DND-41 (cell line): ENCODE results near the gene FDPS.

Experiments
- ATAC-seq: fragments of 200-7000 bp; cut with Tn5 transposase; 3 replicates; pipeline ENCODE4 v1.9.1; 2021; ENCODE audit warnings: low read depth; ENCODE audit not compliant: insufficient read depth
- DNase-seq: peaks from one replicate; pipeline ENCODE4 v3.0.0-alpha.2; 2020
- H2AFZ ChIP-seq: 2 replicates; pipeline ENCODE4 v1.6.0; 2012; ENCODE audit warnings: low read depth, low read length
- H3K27ac ChIP-seq: 2 replicates; pipeline ENCODE4 v1.5.1; 2012; ENCODE audit warnings: low read length, inconsistent platforms
- H3K27me3 ChIP-seq: fragments of 200-600 bp; sonication (generic); 2 replicates; pipeline ENCODE4 v1.6.0; 2012; ENCODE audit warnings: low read length, mild to moderate bottlenecking, inconsistent platforms; ENCODE audit not compliant: insufficient read depth, poor library complexity
- H3K36me3 ChIP-seq: 2 replicates; pipeline ENCODE4 v1.5.1; 2012; ENCODE audit warnings: low read length, inconsistent platforms; ENCODE audit not compliant: insufficient read depth
- H3K4me1 ChIP-seq: 2 replicates; pipeline ENCODE4 v1.5.1; 2012; ENCODE audit warnings: mild to moderate bottlenecking, low read length; ENCODE audit not compliant: insufficient read depth
- H3K4me2 ChIP-seq: 2 replicates; pipeline ENCODE4 v1.6.0; 2012; ENCODE audit warnings: mild to moderate bottlenecking, moderate library complexity, low read length, inconsistent platforms; ENCODE audit not compliant: insufficient read depth
- H3K4me3 ChIP-seq, 2 experiments: fragments of 200-600 bp in 1 of 2; shearing (Covaris generic) in 1 of 2; 2 replicates each; pipeline ENCODE4 v1.5.1; 2012 to 2016; ENCODE audit warnings: inconsistent platforms in 2 of 2, low read length in 2 of 2, mild to moderate bottlenecking in 2 of 2, low read depth in 1 of 2, moderate library complexity in 1 of 2
- H3K79me2 ChIP-seq: 2 replicates; pipeline ENCODE4 v1.6.0; 2012; ENCODE audit warnings: low read length, inconsistent platforms; ENCODE audit not compliant: insufficient read depth
- H3K9ac ChIP-seq: 2 replicates; pipeline ENCODE4 v1.6.0; 2012; ENCODE audit warnings: low read depth, mild to moderate bottlenecking, inconsistent platforms, low read length, moderate library complexity
- H3K9me3 ChIP-seq: 2 replicates; pipeline ENCODE4 v1.5.1; 2012; ENCODE audit warnings: low read length, moderate library complexity, mild to moderate bottlenecking, inconsistent platforms; ENCODE audit not compliant: insufficient read depth, severe bottlenecking
- H4K20me1 ChIP-seq: 2 replicates; pipeline ENCODE4 v1.6.0; 2012; ENCODE audit warnings: low read length; ENCODE audit not compliant: insufficient read depth
- CTCF ChIP-seq: IDR thresholded peaks from 2 replicates; pipeline ENCODE4 v1.5.1; 2012; ENCODE audit warnings: borderline replicate concordance, low read length, moderate library complexity, mild to moderate bottlenecking; ENCODE audit not compliant: poor library complexity, severe bottlenecking; ENCODE audit errors: extremely low read depth
- EZH2 ChIP-seq: IDR thresholded peaks from 3 replicates; pipeline ENCODE4 v1.6.1; 2012; ENCODE audit warnings: borderline replicate concordance, low read depth, mild to moderate bottlenecking, moderate library complexity, low read length, inconsistent platforms; ENCODE audit not compliant: severe bottlenecking

FDPS gene

GRCh38 chr1:155342842-155343241 is 34.2 kb downstream of the FDPS start:
- no peaks in the 10 kb centered on the region for H3K27me3 ChIP-seq
- no peaks in the 10 kb centered on the region for H4K20me1 ChIP-seq
- no peak overlapping the region for H3K9ac ChIP-seq
- H3K79me2 ChIP-seq = no peaks in the 10 kb centered on the region
- ATAC-seq (no peak), DNase-seq (no peak)
- H3K4me2 ChIP-seq = no peak overlapping the region
- H3K27ac ChIP-seq = no peak overlapping the region
- TF ChIP-seq EZH2 = no peak
- no peak for TF ChIP-seq CTCF
- peaks cover 84% of the 10 kb centered on the region for H3K36me3 ChIP-seq
- H2AFZ ChIP-seq = no peak overlapping the region
- H3K4me3 ChIP-seq = no peak overlapping the region
- no peaks in the 10 kb centered on the region for H3K4me1 ChIP-seq
- H3K9me3 ChIP-seq = no peaks in the 10 kb centered on the region

- H4K20me1 ChIP-seq = no peaks in the 10 kb centered on the region
- TF ChIP-seq EZH2 (no peak), CTCF (no peak)
- ATAC-seq = no peak
- no peaks in the 10 kb centered on the region for H3K4me1 ChIP-seq
- H3K4me3 ChIP-seq = no peak overlapping the region
- no peak for DNase-seq
- H2AFZ ChIP-seq = no peak overlapping the region
- H3K79me2 ChIP-seq = no peaks in the 10 kb centered on the region
- H3K9me3 ChIP-seq = no peaks in the 10 kb centered on the region
- H3K27me3 ChIP-seq = no peaks in the 10 kb centered on the region
- no peak overlapping the region for H3K27ac ChIP-seq
- H3K36me3 ChIP-seq = peaks cover 83% of the 10 kb centered on the region
- H3K9ac ChIP-seq = no peak overlapping the region
- H3K4me2 ChIP-seq = no peak overlapping the region
Observed at GRCh38 chr1:155352631-155353030, 44.0 kb downstream of the FDPS start.

GRCh38 chr1:155360051-155360450 is 51.4 kb downstream of the FDPS start:
- H3K4me2 ChIP-seq = no peak overlapping the region
- H3K9me3 ChIP-seq = no peaks in the 10 kb centered on the region
- peaks cover 66% of the 10 kb centered on the region for H3K36me3 ChIP-seq
- H2AFZ ChIP-seq = no peak overlapping the region
- H3K27me3 ChIP-seq = no peaks in the 10 kb centered on the region
- TF ChIP-seq EZH2 (no peak), CTCF (no peak)
- H3K4me1 ChIP-seq = no peaks in the 10 kb centered on the region
- DNase-seq (no peak), ATAC-seq (no peak)
- H3K4me3 ChIP-seq = no peak overlapping the region
- no peak overlapping the region for H3K9ac ChIP-seq
- no peak overlapping the region for H3K27ac ChIP-seq
- no peaks in the 10 kb centered on the region for H3K79me2 ChIP-seq
- H4K20me1 ChIP-seq = no peaks in the 10 kb centered on the region
